T-helper 2 cell treated with Interferon-gamma antibody and Interleukin-4, amounts not matched to agents 5 μg/mL and 100 μg/mL, for 36 hours (primary cell): ENCODE measurements around the gene ZDHHC16.
"Not testable (repeated sequence)": the region's sequence is repeated elsewhere in the genome, so short reads cannot be mapped to it uniquely, and the experiment has no call there.

Source experiments
- DNase-seq: peaks from one replicate; pipeline ENCODE4 v3.0.0; 2021; ENCODE audit warnings: low spot score
- H3K27ac Mint-ChIP-seq: one replicate; pipeline ENCODE4 v1.8.0; 2021; ENCODE audit warnings: mild to moderate bottlenecking, mixed read lengths
- H3K27me3 Mint-ChIP-seq: one replicate; pipeline ENCODE4 v1.8.0; 2021; ENCODE audit warnings: low read depth, mixed read lengths
- H3K36me3 Mint-ChIP-seq: one replicate; pipeline ENCODE4 v1.8.0; 2021; ENCODE audit warnings: low read depth, mixed read lengths
- H3K4me1 Mint-ChIP-seq: one replicate; pipeline ENCODE4 v1.8.0; 2021; ENCODE audit warnings: low read depth, mixed read lengths
- H3K4me3 Mint-ChIP-seq: one replicate; pipeline ENCODE4 v1.8.0; 2022; ENCODE audit warnings: mild to moderate bottlenecking, moderate library complexity, mixed read lengths
- H3K9me3 Mint-ChIP-seq: one replicate; pipeline ENCODE4 v1.8.0; 2021; ENCODE audit warnings: mixed read lengths

Gene ZDHHC16

DNA sequence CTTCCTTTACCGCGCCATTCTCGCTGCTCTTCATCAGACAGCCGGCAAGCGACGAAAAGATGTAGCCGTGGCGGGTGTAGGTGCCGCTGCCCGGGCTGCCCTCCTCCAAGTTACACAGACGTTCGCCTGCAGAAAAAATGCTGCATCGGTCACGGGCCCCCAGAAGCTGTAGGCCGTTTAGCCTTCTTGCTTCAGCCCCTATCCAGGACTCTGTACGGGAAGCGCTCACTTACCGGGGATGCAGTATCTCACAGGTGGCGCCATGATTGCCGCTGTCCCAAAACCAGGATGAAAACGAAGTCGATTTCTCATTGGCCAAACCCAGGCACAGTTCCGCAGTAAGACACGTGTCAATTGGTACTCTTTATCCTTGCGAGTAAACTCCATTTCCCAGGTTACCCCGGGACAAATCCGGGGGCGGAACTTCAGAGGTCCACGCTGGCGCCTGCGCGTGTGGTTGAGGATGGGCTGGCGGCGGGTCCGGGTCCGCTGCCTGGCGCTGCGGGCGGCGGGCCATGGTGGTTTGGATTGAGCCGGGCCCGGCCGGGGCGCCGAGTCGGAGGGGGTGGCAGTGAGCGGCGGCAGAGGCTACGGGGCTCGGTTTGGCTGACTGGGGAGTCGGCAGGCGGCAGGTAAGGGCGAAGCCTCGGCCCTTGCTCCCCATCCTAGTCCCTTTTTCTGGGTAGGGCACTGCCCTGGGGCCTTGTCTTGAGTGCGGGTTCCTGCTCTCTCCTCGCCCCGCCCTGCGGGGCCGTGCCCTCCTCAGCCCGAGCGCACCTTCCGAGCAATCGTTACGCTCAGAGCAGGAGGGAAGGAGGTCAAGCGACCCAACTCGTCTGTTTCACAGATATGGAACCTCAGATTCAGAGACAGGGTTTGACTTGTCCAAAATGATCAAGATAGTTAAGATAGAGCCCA lies at the start of gene ZDHHC16, which contains the start of gene EXOSC1:
Gene ZDHHC16, plus strand, starts transcription at position 454 of the 918 bp plus-strand sequence. CDS start 5,501 bp downstream, outside the sequence.
Gene EXOSC1, minus strand, starts transcription at position 285 of the 918 bp plus-strand sequence. Its CDS starts 21 bp downstream, at position 264.
- DNase-seq, result peak; percentile 96
- H3K27ac Mint-ChIP-seq, result peak within 1 kb of the TSS; percentile 78
- H3K4me3 Mint-ChIP-seq, result peak within 1 kb of the TSS; percentile 91
- H3K36me3 Mint-ChIP-seq, result peaks cover 14% of the 10 kb centered on the region
- peaks cover 29% of the 10 kb centered on the region for H3K4me1 Mint-ChIP-seq
- no peaks in the 10 kb centered on the region for H3K27me3 Mint-ChIP-seq
- H3K9me3 Mint-ChIP-seq, result no peaks in the 10 kb centered on the region

DNA sequence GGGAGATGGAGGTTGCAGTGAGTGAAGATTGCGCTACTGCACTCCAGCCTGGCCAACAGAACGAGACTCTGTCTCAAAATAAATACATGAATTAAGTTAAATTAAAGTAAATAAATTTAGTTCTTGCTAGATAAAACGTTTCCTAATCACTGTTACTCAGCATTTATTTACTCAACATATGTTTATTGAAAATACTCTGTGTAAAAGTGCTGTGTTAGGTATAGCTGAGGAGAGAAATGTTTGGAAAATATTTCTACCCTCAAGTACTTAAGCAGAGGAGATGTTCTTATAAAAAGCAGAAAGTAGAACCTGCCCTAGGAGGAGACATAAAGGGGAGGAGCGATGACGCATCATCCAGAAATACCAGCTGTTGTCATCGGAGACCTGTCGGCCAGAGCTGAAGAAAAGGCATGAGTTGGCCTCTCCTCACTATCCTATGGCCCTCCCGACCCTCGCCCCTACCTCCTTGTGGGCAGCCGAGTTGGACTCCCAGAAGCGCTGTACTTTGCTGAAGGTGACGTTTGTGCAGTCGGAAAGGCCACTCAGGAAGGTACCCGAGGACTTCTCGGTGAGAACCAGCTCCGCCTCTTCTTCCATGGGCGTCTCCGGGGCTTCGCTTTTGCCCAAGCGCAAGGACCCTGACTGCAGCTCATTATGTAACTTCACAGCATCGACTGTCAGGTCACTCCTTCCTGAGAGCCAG lies 46.0 kb upstream of the ZDHHC16 start:
- DNase-seq, result no peak
- Mint-ChIP-seq H3K27me3 (no peaks in the 10 kb centered on the region), H3K27ac (peak overlapping the region; percentile 96), H3K4me3 (peak overlapping the region; percentile 95), H3K36me3 (peaks cover 10% of the 10 kb centered on the region), H3K9me3 (no peaks in the 10 kb centered on the region), H3K4me1 (peaks cover 14% of the 10 kb centered on the region)

DNA sequence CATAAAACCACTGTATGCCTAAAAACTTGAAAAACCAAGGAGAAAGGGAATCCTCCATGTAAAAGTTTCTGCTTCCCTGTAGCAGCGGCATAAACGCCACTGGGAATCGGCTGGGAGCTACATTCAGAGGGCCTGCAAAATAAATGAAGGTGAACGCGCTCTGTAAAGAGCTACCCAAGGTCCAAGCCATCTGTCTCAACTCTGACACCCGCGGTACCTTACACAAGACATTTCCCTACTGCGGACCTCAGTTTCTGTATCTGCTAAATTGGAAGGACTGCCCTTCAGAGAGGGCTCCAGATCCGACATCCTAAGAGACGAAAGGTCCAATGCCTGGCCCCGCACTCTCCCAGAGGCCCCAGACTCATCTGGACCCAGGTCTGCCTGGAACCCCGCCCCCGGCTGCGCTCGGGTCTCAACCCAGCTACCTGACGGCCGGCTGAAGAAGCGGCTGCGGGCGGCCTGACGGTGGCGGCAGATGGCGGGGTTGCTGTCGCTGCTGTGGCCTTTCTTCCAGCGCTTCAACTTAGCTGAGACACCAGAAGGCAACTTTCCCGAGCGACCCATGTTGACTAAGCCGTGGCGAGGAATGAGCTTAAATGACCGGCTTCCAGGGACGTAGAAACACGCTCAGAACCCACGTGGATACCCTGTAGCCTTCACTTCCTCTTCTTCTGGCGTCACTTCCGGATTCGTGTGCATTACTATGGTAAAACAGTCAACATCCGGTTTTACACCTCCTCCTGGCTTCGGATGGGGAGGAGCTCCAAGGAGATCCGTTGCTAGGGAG lies 45.1 kb upstream of the ZDHHC16 start, which contains the start of gene RRP12:
Gene RRP12, minus strand, starts transcription at position 676 of the 790 bp plus-strand sequence. Its CDS starts 109 bp downstream, at position 567.
- H3K4me1 Mint-ChIP-seq, result peaks cover 14% of the 10 kb centered on the region
- H3K27ac Mint-ChIP-seq, result peak within 1 kb of the TSS; percentile 96
- H3K27me3 Mint-ChIP-seq, result no peaks in the 10 kb centered on the region
- peaks cover 8% of the 10 kb centered on the region for H3K36me3 Mint-ChIP-seq
- H3K9me3 Mint-ChIP-seq, result no peaks in the 10 kb centered on the region
- peak; percentile 88 for DNase-seq
- peak within 1 kb of the TSS; percentile 95 for H3K4me3 Mint-ChIP-seq

DNA sequence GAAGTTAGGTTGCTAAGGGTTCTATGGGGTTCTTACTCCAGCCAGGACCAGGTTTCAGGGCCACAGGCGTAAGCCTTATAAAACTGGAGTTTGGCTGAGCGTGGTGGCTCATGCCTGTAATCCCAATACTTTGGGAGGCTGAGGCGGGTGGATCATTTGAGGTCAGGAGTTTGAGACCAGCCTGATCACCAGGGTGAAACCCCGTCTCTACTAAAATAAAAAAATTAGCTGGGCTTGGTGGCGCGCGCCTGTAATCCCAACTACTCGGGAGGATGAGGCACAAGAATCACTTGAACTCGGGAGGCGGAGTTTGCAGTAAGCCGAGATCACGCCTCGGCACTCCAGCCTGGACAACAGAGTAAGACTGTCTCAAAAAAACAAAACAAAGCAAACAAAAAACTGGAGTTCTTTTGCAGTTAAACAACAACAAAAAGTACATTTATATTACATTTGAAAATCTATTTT lies 44.5 kb upstream of the ZDHHC16 start:
- Mint-ChIP-seq H3K27me3 (no peaks in the 10 kb centered on the region), H3K27ac (peak overlapping the region; percentile 96), H3K4me3 (peak overlapping the region; percentile 95), H3K9me3 (no peaks in the 10 kb centered on the region), H3K36me3 (peaks cover 3% of the 10 kb centered on the region), H3K4me1 (peaks cover 14% of the 10 kb centered on the region)
- DNase-seq, result no peak

DNA sequence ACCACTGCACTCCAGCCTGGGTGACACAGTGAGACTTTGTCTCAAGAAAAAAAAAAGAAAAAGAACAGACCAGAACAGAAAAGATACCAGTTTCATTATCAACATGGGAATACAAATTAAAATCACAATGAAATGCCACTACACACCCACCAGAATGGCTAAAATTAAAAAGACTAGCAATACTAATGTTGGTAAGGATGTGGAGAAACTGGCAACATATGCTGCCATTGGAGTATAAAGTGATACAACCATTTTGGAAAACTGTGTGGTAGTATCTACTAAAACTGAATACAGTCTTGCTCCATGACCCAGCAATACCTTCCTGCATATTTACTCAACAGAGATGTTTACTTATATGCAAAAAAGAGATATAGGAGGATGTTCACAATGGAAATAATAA lies 41.9 kb upstream of the ZDHHC16 start:
- peaks cover 20% of the 10 kb centered on the region for H3K4me1 Mint-ChIP-seq
- no peak overlapping the region for H3K4me3 Mint-ChIP-seq
- no peaks in the 10 kb centered on the region for H3K9me3 Mint-ChIP-seq
- no peak for DNase-seq
- H3K27ac Mint-ChIP-seq, result no peak overlapping the region
- no peaks in the 10 kb centered on the region for H3K27me3 Mint-ChIP-seq
- no peaks in the 10 kb centered on the region for H3K36me3 Mint-ChIP-seq

DNA sequence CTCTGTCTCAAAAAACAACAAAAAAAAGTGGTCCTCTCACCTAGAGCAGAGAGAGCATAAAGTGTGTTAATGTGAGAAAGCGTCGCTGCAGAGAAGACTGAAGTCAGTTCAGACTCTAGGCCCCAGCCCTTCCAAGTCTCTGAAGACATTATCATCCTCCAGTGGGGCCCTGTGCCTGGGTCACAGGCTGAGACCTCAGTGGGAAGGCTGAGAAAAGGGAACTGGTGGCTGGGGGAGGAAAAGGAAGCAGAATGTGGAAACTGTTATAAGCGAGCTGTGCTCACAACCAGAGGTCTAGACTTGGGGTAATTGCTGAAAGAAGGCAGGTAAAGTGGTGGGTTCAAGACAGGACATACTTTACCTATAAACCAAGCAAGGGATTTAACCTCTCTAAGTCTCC lies 39.9 kb upstream of the ZDHHC16 start:
- no peaks in the 10 kb centered on the region for H3K9me3 Mint-ChIP-seq
- no peak for DNase-seq
- H3K27ac Mint-ChIP-seq, result no peak overlapping the region
- H3K27me3 Mint-ChIP-seq, result no peaks in the 10 kb centered on the region
- no peak overlapping the region for H3K4me3 Mint-ChIP-seq
- peaks cover 11% of the 10 kb centered on the region for H3K4me1 Mint-ChIP-seq
- no peaks in the 10 kb centered on the region for H3K36me3 Mint-ChIP-seq

DNA sequence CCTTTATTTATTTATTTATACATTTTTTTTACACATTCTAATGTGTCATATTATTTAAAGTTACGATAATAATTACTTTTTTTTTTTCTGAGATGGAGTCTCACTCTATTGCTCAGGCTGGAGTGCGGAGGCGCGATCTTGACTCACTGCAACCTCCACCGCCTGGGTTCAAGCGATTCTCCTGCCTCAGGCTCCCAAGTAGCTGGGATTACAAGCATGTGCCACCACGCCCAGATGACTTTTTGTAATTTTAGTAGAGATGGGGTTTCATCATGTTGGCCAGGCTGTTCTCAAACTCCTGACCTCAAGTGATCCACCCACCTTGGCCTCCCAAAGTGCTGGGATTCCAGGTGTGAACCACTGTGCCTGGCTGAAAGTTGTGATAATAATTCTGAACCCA lies 39.5 kb upstream of the ZDHHC16 start:
- not testable (repeated sequence) for H3K4me3 Mint-ChIP-seq, H3K36me3 Mint-ChIP-seq, DNase-seq, H3K27me3 Mint-ChIP-seq, H3K9me3 Mint-ChIP-seq, H3K27ac Mint-ChIP-seq, H3K4me1 Mint-ChIP-seq

DNA sequence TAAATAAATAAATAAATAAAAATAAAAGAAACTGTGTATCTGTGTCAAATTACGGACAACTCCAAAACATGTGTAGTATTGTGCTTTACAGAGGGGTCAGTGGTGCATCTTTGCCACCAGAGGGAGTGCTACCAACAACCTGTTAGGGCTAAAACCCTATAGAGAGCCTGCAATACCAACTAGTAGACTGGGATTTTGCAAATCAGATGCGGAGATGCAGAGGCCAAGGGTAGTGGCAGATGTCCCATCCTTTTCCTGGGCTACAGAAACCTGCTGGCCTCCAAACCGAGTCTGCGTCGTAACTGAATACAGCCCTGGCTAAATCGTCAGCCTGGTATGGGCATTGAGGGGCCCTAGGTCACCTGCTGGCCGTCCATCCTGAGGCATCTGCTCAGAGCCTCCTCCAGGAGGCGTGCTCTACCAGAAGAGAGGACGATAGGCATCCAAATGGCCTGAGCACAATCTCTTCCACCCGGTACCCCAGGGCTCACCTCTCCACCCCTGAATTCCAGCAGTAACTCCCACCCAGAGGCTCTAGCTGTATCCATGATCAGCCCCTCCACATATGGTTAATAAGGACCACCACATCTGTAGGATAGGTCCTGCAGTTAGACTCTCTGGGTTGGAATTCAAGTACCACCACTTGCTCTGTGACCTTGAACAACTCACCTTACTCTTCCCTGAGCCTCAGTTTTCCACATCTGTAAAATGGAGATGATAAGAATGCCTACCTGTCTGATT lies 38.6 kb upstream of the ZDHHC16 start:
- peak overlapping the region; percentile 62 for H3K27ac Mint-ChIP-seq
- H3K4me3 Mint-ChIP-seq, result peak overlapping the region; percentile 56
- H3K4me1 Mint-ChIP-seq, result peaks cover 6% of the 10 kb centered on the region
- H3K27me3 Mint-ChIP-seq, result no peaks in the 10 kb centered on the region
- no peaks in the 10 kb centered on the region for H3K36me3 Mint-ChIP-seq
- DNase-seq, result peak; percentile 71
- H3K9me3 Mint-ChIP-seq, result no peaks in the 10 kb centered on the region

DNA sequence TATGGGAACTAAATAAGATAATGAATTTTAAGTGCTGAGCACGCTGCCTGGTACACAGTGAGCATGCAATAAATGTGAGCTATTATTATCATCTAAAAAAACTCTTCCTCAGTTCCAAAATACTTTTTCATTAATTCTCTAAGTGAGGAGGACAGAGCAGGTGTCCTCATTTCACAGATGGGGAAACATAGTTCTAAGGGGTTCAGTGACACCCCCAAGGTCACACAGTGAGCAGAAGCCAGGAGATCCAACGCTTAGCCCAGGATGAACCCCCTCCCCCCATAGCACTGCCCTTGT lies 38.1 kb upstream of the ZDHHC16 start:
- peaks cover 11% of the 10 kb centered on the region for H3K4me1 Mint-ChIP-seq

DNA sequence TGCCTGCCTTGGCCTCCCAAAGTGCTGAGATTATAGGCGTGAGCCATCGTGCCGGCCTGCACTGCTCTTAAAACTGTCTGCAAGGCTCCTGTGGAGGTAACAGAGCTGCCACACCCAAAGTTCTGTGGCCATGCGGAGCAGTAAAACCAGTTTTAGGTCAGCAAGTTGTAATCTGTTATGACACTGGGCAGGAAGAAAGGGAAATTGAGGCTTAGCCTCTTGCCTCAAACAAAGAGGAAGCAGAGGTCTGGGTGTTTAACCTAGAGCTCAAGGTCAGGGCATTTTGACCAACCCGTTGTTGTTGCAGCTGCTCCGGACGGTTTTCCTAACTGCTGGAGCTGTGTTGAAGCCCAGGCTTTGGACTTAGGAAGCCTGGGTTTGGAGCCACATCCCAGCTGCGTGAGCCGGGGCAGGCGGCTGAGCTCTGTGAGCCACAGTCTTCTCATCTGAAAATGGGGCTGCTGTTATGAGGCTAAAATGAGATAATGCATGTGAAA lies 37.4 kb upstream of the ZDHHC16 start:
- peaks cover 14% of the 10 kb centered on the region for H3K4me1 Mint-ChIP-seq
- no peaks in the 10 kb centered on the region for H3K9me3 Mint-ChIP-seq
- no peak overlapping the region for H3K27ac Mint-ChIP-seq
- H3K27me3 Mint-ChIP-seq, result no peaks in the 10 kb centered on the region
- DNase-seq, result no peak
- H3K4me3 Mint-ChIP-seq, result no peak overlapping the region
- H3K36me3 Mint-ChIP-seq, result no peaks in the 10 kb centered on the region

More for the DNA sequence above, 38.1 kb upstream of the ZDHHC16 start:
- Mint-ChIP-seq H3K4me3 (no peak overlapping the region), H3K36me3 (no peaks in the 10 kb centered on the region), H3K27ac (peak overlapping the region; percentile 11), H3K27me3 (no peaks in the 10 kb centered on the region), H3K9me3 (no peaks in the 10 kb centered on the region)
- DNase-seq, result no peak

DNA sequence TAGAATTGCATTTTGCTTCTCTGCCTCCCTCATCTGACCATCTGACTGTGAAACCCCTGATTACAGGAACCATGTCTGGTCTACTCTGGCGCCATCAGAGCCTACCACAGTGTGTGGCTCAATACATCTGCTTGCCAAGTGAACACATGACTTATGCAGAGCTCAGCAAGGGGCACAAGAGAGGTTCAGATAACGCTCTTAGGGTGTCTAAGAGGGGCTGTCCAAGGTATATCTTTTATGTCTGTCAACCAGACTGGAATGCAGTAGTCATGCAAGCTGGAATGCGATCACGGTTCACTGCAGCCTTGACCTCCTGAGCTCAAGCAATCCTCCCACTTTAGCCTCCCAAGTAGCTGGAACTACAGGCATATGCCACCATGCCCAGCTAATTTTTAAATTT lies 34.6 kb upstream of the ZDHHC16 start:
- DNase-seq, result no peak
- Mint-ChIP-seq H3K36me3 (no peaks in the 10 kb centered on the region), H3K27ac (no peak overlapping the region), H3K9me3 (no peaks in the 10 kb centered on the region), H3K4me3 (no peak overlapping the region), H3K4me1 (peaks cover 33% of the 10 kb centered on the region), H3K27me3 (no peaks in the 10 kb centered on the region)

DNA sequence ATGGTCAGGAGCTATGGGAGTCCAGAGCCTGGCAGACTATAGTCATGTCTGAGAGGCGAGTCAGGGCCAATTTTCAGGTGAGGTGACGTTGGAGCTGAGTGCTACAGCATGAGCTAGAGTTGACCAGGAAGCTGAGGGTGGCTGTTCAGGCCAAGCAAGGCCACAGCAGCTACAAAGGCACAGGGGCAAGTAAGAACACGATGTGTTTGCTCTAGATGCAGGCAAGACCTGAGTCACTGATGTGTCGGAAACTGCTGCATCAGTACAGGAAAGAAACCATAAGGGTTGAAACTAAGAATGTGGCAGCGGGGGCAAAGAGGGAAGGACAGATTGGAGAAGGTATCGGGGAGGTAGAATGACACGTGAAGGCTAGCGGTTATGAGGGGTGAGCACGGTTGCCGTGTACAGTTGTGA lies 33.1 kb upstream of the ZDHHC16 start:
- peak overlapping the region; percentile 62 for H3K4me3 Mint-ChIP-seq
- no peaks in the 10 kb centered on the region for H3K9me3 Mint-ChIP-seq
- no peaks in the 10 kb centered on the region for H3K36me3 Mint-ChIP-seq
- no peaks in the 10 kb centered on the region for H3K27me3 Mint-ChIP-seq
- peak; percentile 81 for DNase-seq
- peaks cover 35% of the 10 kb centered on the region for H3K4me1 Mint-ChIP-seq
- peak overlapping the region; percentile 92 for H3K27ac Mint-ChIP-seq

DNA sequence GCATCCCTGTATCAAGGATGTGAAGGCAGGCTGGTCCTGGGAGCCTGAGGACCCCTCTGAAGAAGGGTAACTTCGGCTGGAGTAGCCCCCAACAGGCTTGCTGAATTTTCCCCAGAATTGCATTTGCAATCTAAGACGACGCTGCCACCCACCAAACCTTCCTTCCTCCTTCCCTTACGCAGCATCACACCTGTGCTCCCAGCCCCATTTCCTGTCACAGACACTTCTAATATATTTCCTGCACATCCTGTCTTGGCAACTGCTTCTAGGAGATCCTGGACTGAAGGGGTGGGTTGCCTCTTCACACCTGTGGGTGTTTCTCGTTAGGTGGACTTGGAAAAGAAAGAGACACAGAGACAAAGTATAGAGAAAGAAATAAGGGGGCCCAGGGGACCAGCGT lies 29.4 kb upstream of the ZDHHC16 start:
- no peak for DNase-seq
- Mint-ChIP-seq H3K4me3 (peak overlapping the region; percentile 4), H3K9me3 (no peaks in the 10 kb centered on the region), H3K27me3 (no peaks in the 10 kb centered on the region), H3K4me1 (peaks cover 49% of the 10 kb centered on the region), H3K36me3 (no peaks in the 10 kb centered on the region), H3K27ac (peak overlapping the region; percentile 70)
